ENCODE results near the gene MAP7.
"Not testable (repeated sequence)": the region's sequence is repeated elsewhere in the genome, so short reads cannot be mapped to it uniquely, and the experiment has no call there.

MAP7 gene

DNA sequence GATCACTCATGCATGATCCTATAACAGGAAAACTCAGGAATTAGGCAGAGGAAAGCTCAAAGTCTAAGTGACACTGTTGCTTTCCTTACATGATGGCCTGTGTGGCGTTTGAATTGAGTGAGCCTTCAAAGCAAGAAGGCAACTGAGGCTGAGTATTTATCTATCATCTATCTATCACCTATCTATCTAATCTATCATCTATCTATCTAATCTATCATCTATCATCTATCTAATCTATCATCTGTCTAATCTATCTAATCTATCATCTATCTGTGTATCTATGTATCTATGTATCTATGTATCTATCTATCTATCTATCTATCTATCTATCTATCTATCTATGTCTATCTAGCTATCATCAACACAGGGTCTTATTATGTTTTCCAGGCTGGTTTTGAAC lies 218.8 kb downstream of the MAP7 start:
- DNase-seq = no peak

DNA sequence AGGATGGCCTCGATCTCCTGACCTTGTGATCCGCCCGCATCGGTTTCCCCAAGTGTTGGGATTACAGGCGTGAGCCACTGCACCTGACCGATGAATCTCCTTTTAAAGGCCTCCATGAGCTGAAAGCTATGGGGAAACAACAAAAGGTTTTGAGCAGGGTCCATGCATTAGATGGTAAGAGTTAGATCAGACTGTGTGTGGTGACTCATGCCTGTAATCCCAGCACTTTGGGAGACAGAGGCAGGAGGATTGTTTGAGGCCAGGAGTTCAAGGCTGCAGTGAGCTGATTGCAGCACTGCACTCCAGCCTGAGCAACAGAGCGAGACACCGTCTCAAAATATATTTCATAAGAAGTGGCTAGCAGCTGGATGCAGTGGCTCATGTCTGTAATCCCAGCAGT lies 219.6 kb downstream of the MAP7 start:
- DNase-seq = no peak

DNA sequence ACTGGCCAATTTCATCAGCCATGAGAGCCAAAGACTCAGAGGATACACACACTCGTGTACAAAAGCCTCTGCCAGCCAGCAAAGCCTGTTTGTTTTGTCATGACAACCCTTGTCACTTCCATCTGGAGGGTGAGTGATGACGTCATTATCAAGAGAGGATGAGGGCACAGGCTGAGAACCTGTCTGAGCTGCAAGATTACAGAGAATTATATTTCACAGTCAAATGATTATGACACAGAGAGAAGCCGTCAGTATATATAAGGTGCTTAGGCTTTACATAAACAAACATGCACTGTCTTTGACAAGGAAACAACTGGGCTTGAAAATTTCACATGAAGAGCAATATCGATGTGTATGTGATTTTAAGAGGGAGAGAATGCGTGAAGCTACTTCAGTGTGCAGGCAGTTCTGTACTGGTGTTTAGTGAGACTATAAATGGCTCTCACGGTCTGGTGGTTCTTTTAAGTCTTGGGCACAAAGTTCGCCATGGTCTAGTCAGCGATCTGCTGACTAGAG lies 224.1 kb downstream of the MAP7 start:
- DNase-seq = no peak

DNA sequence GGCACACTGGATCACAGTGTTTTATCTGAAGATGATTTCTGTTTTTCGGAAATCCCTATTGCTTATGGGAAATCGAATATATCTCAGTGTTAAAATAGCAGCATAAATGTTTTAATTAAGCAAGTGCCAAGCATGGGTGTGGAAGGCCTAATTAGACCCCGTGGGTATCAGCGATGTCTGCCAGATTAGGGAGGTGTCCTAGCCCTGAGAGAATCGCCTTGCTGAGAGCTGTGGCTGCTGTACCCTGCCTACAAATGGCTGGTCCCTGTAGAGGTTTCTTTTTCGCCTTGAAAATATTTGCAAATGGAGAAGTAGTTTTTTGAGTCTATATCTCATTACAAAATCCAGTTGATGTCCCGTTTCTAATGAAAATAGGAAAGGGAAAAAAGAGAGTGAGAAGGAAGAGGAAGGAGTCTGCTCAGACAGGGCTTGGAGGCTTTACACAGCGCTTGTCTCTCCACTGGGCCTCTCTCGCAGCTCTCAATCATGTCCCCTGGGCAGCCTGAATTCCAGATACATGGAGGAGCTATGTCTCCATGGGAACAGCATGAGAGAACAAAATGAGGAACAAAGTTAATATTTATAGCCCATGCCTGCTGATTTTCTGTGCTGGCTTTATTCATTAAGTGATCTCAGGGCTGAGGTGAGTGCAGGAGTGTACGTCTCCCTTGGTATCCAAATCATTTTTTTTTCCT lies 225.4 kb downstream of the MAP7 start:
- no peak for DNase-seq

DNA sequence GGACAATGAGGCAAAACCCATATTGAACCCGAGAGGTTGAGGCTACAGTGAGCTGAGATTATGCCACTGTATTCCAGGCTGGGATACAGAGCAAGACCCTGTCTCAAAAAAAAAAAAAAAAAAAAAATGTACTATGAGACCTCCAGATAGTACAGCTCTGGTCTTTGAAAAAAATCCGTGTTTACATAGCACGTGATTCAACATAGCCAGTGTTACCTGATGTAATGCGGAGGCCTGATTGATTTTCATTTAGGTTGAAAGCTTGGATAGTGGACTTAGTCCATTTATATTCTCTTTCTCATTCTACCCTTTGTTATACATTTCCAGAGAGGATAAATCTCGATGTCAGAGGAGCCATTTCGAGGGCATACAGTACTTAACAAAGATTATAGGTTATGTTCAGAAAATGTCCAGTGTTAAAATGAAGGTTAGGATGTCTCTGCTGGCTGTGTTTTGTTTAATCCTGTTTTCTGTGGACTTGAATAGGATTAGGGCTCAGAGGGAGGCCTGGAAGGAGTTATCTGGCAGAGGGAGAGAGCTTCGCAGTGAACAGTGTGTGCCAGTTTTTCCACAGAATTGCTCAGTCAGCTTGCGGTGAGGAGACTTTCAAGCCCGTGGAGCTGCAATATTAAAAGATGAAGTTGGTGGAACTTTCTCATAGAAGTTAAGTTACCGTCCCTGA lies 226.7 kb downstream of the MAP7 start:
- no peak for DNase-seq

DNA sequence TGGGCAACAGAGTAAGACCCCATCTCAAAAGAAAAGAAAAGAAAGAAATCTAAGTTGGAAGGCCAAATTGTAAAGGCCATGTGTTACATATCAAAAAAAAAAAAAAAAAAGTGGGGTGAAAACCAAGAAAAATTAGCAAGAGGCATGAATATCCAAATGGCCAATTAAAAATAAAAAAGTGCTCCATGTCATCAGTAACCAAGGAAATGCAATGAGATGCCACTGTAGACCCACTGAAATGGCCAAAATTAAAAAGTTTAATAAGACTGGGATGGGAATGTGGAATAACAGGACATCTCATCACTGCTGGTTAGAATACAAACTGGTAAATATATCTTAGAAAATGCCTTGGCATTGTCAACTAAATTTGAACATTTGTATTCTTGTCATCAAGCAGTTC lies 230.5 kb downstream of the MAP7 start:
- DNase-seq = no peak

DNA sequence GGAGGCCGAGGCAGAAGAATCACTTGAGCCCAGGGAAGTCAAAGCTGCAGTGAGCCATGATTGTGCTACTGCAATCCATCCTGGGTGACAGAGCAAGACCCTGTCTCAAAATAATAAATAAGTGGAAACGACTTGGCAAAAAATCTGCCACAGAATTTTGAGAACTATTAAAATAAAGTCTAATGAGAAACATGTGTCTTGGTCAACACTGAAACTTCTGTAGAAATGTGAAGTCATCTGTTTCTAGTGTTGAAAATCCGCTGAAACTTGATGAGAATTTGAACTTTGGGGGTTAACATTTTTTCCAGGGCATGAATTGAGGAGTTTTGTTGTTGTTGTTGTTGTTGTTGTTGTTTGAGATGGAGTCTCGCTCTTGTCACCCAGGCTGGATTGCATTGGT lies 231.5 kb downstream of the MAP7 start:
- DNase-seq = no peak

DNA sequence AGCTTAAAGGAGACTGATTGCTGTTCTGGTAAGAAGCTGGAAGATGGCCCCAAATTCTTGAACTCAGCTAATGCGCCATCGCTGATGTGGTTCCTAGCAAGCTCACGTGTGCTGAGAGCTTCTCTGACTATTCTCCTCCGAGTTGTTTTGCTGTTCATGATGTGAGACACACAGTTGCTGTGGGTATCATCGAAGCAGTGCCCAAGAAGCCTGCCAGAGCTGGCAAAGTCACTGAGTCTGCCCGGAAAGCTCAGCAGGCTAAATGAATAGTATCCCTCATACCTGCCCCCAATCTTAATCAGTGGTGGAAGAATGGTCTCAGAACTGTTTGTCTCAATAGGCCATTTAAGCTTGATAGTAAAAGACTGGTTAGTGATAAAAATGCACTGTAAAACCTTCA lies 232.3 kb downstream of the MAP7 start:
- no peak for DNase-seq

DNA sequence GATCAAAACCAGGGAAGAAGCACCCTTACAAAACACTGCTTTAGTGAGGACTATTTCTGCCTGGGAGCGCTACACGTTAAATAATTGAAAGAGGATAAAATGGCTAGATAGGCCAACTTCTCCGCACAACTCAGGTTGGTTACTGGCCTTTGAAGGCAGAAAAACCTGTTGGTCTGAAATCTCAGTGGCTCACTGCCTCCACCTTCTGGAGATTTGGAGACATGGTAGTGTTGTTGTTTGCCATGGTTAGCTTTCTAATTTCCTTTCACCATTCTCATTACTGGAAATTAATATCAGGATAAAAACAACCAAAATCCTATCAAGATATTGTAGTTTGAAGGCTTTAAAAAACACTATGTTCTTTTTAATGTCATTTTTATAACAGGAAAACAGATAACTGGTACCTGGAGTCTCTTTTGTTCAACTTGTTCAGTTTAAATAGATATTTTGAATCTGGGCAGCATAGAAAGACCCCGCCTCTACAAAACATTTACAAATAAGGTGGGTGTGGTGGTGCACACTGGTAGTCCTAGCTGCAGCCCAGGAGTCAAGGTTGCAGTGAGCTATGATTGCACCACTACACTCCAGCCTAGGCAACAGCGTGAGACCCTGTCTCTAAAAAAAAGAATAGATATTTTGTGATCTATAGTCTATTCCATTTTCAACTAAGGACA lies 233.1 kb downstream of the MAP7 start:
- no peak for DNase-seq

DNA sequence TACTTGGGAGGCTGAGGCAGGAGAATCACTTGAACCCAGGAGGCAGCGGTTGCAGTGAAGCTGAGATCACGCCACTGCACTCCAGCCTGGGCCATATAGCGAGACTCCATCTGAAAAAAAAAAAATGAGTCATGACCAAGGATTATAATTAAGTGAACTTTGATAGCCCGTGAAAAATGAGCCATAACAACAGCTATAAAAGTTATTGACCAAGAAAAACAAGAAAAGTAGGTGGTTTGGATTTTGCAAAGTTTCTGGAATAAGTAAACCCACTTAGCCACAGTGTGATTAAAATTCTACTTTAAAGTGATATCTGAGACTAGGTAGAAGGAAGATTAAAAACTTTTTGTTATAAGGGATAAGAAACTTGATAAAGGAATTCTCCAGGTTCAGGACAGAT lies 234.6 kb downstream of the MAP7 start:
- no peak for DNase-seq

DNA sequence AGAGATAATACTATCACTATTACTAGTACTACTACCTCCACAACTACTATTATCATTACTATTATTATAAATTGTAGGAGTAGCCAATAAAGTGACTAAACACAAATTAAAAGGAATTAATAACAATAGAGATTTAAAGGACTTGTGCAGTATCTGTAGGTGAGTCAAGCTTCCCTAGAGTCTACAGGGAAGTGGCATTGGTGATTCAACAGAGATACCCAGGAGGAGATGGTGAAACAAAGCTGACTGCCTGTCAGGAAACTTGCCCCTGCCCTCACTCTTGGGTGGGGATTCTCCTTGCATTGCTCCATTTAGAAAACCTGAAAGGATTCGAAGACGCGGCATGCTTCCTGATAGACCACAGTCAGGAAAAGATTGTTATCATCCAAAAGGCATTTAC lies 237.2 kb downstream of the MAP7 start:
- DNase-seq = no peak

DNA sequence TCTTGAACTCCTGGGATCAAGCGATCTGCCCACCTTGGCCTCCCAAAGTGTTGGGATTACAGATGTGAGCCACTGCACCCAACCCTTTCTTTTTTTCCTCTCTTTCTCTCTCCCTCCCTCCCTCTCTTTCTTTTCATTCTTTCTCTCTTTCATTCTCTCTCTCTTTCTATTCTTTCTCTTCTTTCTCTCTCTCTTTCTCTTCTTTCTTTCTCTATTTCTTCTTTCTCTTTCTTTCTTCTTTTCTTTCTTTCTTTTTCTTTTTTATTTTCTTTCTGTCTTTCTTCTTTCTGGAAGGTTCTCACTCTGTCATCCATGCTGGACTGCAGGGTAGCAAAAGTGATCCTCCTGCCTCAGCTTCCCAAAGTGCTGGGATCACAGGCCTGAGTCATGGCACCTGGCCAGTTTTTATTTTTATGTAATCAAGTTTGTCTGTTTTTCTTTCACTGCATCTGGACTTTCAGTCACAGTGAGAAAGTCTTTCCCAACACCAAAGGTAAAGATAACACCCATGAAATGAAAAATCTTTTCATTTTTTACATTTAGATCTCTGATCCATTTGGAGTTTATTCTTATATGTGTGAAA lies 240.4 kb downstream of the MAP7 start:
- DNase-seq = no peak

DNA sequence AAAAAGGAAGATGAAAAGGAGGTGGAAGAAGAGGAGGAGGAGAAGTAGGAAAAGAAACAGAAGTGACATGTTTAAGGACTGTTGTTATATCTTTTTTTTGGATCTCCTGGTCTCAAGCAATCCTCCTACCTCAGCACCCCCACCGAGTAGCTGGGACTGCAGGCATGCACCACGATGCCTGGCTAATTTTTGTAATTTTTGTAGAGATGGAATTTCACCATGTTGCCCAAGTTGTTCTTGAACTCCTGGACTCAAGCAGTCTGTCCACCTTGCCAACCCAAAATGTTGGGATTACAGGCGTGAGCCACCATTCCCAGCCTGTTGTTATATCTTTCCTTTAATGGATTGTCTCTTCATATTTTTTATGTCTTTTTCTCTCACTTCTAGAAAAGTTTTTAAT lies 241.1 kb downstream of the MAP7 start:
- DNase-seq = no peak

DNA sequence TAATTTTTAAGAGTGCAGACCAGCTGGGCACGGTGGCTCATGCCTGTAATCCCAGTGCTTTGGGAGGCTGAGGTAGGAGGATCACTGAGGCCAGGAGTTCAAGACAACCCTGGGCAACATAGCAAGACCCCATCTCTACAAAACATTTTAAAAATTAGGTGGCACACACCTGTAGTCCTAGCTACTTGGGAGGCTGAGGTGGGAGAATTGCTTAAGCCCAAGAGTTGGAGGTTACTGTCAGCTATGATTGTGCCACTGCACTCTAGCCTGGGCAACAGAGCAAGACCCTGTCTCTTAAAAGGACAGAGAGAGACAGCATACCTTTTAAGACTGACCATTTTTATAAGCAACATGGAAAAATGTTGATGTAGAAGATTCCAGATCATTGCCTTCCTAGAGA lies 241.8 kb downstream of the MAP7 start:
- DNase-seq = not testable (repeated sequence)

DNA sequence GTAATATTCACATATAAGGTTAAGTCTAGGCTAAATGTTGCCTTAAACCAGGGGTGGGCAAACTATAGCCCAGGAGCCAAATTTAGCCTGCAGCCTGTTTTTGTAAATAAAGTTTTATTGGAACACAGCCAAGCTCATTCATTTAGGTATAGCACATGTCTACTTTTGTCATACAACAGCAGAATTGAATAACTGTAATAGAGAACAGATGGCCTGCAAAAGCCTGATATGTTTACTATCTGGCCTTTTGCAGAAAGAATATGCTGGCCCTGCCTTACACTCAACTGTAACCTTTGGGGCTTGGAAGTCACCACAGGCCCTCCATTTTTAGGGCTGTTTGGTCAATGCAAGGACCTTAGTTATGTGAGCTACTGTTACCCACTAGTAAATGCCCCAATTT lies 242.9 kb downstream of the MAP7 start:
- DNase-seq = no peak

DNA sequence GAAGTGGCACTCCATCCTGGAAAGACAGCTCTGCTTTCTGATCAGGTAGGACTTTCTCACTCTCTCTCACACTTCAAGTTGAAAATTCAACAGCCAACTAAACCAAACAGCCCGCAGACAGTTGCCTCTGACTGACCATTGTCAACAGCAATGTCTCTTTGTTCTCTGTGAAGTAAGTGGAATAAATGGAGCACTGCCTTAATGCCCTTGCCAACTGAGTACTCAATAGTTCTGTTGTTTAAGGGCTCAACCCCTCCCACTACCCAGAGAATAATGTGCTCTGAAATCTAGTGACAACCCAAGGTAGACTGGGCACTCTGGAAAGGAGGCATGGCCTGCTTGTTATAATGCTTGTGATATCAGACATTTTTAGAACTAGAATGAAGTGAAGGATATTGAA lies 243.8 kb downstream of the MAP7 start:
- DNase-seq = no peak

DNA sequence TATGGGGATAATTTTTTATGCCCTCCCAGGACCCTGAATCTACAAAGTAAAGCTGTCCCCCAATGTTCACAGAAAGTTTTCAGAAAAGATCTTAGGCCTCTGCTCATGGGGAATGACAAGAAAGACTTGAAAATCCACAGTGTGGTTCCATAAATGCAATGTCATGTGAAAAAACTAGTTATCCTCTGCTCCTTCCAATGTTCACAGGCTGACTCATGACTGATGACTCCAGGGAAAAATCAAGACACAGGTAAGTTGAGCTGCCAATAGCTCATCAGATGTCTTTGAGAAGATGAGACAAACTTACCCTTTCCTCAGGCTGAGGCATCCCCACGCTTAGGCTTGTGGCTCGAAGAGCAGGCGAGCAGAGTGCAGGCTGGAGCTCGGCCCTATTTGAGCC lies 245.8 kb downstream of the MAP7 start:
- DNase-seq = no peak

DNA sequence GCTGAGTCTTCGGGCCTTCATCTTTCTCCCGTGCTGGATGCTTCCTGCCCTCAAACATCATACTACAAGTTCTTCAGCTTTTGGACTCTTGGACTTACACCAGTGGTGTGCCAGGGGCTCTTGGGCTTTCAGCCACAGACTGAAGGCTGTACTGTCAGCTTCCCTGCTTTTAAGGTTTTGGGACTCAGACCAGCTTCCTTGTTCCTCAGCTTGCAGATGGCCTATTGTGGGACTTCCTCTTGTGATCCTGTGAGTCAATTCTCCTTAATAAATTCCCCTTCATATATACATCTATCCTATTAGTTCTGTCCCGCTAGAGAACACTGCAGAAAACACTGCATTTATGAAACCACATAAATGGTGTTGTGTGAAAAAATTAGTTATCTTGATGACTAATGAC lies 246.7 kb downstream of the MAP7 start:
- no peak for DNase-seq

DNA sequence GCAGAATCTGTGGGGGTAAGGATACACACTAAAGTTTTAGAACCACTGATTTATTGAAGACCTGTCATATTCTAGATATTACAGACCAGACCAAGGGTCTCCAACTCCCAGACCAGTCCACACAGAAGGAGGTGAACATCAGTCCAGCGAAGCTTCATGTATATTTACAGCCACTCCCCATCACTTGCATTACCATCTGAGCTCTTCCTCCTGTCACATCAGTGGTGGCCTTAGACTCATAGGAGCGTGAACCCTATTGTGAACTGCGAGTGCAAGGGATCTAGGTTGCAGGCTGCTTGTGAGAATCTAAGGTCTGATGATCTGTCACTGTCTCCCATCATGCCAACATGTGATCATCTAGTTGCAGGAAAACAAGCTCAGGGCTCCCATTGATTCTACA lies 255.6 kb downstream of the MAP7 start:
- no peak for DNase-seq
